GM10847 (cell line): Measurements from ENCODE around the gene FAM120B.

Experiments
- POLR2A ChIP-seq: IDR thresholded peaks from 2 replicates; pipeline ENCODE4 v1.6.1; 2011; ENCODE audit not compliant: insufficient read length; ENCODE audit errors: extremely low read depth

The FAM120B gene

DNA sequence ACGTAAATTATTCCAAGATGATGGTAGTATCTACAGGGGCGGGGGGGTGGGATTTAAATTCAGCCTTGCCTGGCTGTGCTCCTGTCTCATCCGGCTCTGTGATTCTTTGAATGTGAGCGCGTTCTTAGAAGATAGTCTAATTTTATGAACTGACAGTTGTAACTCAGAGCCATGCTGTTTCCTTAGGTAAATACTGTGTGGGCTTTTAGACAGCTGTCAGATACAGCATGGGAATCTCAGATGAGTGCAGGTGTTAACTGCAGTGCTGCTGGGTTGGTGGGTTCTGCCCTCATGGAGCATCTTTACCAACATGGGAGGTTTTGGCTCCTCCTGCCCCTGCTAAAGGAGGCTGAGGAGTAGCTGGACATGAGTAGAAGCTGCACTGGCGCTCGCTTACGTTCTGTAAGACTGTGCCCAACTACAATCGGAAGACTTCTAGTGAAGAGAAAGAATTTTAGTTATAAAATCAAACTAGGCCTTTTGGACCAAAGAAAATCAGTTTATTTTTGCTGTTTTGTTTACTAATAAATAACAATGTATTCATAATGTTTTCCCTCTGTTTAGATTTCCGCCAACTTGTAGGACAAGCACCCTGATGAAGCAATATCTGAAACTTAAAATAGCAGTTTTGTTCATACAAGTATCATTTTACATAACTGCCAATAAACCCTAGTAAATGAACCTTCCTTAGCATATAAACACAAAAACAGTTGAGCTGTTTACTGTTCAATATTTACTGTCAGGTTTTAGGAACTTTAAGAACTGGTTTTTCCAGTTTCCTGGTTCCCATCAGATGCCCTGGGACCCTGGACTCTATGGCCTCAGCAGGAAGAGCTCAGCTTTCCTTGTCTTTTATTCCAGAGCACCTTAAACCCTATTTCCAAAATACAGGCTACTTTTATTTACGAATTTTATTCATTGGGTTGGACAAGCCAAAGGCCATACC is 66.1 kb downstream of the FAM120B start:
- no peak for TF ChIP-seq POLR2A

- no peak for TF ChIP-seq POLR2A
Measured at GRCh38 chr6:170374571-170375444, 68.2 kb downstream of the FAM120B start.

DNA sequence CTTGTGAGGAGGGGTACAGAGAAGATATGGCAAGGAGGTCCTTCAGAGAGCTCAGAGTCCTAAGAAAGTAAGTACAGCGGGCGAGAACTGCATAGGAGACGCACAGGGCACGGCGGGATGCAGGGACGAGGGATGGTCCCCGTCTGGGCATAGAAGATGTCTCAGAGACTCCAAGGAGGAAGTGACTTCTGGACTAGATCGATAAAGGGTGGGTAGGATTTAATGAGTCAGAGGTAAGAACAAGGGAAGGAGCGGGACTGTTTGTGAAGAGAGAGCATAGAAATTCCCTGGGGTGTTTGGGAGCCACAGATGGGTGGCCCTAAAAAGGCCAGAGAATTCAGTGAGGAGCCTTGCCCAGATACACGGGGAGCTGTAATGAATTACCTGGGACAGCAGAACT is 69.1 kb downstream of the FAM120B start:
- no peak for TF ChIP-seq POLR2A

DNA sequence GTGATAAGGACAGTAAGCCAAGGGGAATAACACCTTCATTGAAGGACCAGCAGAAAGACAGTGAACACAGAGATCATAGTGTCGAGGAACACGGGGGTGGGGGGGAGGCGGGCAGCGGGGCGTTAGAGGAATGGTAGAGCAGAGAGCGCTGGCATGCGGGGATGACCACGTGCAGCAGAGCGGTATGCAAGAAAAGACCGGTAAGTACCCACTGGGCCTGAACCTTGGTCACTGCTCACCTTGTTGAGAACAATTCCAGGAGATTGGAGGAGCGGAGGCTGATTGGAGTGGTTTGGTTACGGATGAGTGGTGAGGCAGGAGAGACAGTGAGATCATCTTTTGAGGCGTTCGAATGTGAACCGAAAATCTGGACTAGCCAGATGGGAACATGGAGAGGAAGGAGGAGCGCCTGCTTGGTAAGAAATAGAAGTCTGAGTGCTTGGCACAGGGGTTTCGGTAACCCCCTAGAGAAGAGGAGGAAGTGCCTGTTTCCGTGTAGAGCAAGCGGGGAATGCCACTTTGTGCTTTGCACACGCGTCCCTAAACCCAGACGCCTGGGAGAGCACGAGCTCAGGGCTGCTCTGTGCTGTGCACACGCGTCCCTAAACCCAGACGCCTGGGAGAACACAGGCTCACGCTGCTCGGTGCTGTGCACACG is 70.0 kb downstream of the FAM120B start:
- TF ChIP-seq POLR2A, result no peak

- TF ChIP-seq POLR2A, result no peak
Measured at GRCh38 chr6:170378502-170378901, 71.9 kb downstream of the FAM120B start.

GRCh38 chr6:170381562-170381961 is 75.0 kb downstream of the FAM120B start:
- no peak for TF ChIP-seq POLR2A

- no peak for TF ChIP-seq POLR2A
Measured at GRCh38 chr6:170383466-170384035, 77.0 kb downstream of the FAM120B start.

DNA sequence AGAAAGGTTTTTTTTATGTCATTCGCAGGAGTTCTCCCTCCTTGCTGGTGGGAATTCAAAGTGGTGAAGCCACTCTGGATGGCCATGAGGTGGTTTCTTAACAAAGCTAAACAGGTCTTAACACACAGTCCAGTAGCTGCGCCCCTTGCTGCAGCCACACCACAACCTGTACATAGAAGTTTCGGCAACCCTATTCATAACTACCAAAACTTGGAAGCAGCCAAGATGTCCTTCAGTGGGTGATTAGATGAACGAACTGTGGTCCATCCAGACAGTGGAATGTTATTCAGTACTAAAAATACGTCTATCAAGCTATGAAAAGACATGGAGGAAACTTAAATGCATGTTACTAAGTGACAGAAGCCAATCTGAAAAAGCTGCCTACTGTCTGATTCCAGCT is 78.9 kb downstream of the FAM120B start:
- TF ChIP-seq POLR2A, result no peak

GRCh38 chr6:170388113-170388512 is 81.6 kb downstream of the FAM120B start:
- TF ChIP-seq POLR2A, result no peak

DNA sequence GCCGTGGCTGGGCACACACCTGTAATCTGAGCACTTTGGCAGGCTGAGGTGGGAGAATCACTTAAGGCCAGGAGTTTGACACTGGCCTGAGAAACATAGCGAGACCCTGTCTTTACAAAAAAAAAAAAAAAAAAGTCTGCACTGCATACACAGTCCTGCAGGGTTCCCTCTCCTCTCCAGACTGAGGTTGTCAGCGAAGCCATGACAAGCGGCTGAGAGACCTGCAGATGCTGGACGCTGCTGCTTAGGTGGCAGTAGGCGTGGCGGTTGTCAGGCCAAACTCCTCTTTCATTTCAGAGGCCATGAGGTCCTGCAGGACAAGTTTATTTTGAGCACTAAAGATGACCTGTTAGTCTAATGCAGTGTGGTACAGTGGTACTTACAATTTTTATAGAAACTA is 86.5 kb downstream of the FAM120B start:
- no peak for TF ChIP-seq POLR2A

GRCh38 chr6:170393807-170394399 is 87.3 kb downstream of the FAM120B start:
- no peak for TF ChIP-seq POLR2A

GRCh38 chr6:170394980-170395379 is 88.4 kb downstream of the FAM120B start:
- TF ChIP-seq POLR2A, result no peak

DNA sequence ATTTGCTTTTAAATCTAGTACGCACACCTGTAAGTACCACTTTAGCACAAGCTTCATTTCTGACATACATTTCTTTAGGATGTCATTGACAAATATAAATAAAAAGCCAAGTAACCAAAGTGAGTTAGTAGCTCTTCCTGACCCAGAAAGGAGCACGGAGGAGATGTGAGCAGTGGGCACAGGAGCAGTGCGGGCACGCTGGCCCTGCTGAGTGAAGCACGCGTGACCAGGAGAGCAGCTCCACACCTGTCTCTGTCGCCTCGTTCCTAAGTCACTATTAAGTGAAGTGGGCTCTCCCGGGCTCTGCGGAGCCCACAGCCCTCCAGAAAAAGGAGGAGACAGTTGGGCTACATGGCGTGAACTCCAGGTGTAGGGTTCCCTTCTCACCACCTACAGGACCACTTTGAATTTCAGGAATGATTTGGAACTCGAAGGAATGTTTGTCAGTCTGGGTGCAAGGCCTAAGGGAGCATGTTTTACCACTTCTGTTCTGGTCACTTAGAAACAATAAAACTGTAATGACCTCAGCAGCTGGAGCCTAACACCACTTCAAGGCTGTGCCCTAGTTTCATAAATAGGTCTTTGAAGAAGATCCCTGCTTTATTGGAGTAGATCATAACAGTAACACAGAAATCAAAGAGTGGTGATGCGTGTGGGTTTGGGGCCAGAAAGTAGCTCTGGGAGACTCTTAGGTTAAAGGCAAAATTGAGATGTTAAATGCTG is 95.9 kb downstream of the FAM120B start:
- TF ChIP-seq POLR2A, result no peak

- TF ChIP-seq POLR2A, result no peak
Measured at GRCh38 chr6:170403451-170403850, 96.9 kb downstream of the FAM120B start.

- TF ChIP-seq POLR2A, result no peak
Measured at GRCh38 chr6:170404036-170404435, 97.5 kb downstream of the FAM120B start.

GRCh38 chr6:170404697-170405096 is 98.1 kb downstream of the FAM120B start:
- TF ChIP-seq POLR2A, result no peak
